ENCODE data around the gene SRPK3. TPM values are rescaled to one million over a fixed set of nuclear protein-coding genes. Genes with fewer than 3 reads are reported as not detected.

The SRPK3 gene
- total RNA-seq, 6 experiments from 2014 or later = 0.14 to 0.51 (median 0.27) TPM

DNA sequence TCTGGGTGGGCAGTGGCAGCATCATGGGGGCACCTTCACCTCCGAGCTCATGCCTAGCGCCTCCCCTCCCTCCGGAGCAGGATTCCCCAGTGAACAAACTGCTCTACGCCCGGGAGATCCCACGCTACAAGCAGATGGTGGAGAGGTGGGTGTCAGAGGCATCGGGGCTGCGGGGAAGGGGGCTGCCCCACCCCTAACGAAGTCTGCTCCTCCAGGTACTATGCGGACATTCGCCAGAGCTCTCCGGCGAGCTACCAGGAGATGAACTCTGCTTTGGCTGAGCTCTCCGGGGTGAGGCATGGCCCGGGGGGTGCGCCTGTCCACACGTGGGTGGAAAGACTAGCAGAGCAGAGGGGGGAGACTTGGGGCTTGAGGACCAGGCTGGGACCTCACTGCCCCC is 2.7 kb upstream of the SRPK3 start:
- H3K27ac Mint-ChIP-seq = no peak overlapping the region
- TF ChIP-seq, protein P1, sequence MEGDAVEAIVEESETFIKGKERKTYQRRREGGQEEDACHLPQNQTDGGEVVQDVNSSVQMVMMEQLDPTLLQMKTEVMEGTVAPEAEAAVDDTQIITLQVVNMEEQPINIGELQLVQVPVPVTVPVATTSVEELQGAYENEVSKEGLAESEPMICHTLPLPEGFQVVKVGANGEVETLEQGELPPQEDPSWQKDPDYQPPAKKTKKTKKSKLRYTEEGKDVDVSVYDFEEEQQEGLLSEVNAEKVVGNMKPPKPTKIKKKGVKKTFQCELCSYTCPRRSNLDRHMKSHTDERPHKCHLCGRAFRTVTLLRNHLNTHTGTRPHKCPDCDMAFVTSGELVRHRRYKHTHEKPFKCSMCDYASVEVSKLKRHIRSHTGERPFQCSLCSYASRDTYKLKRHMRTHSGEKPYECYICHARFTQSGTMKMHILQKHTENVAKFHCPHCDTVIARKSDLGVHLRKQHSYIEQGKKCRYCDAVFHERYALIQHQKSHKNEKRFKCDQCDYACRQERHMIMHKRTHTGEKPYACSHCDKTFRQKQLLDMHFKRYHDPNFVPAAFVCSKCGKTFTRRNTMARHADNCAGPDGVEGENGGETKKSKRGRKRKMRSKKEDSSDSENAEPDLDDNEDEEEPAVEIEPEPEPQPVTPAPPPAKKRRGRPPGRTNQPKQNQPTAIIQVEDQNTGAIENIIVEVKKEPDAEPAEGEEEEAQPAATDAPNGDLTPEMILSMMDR (IDR thresholded peaks at IDR 0.05) = no peak
- H3K27me3 Mint-ChIP-seq (ENCODE audit: insufficient read depth) = no peaks in the 10 kb centered on the region
- no peak overlapping the region for H3K4me3 Mint-ChIP-seq
- peaks cover 7% of the 10 kb centered on the region for H3K4me1 Mint-ChIP-seq (ENCODE audit: low read depth)
- no peak for DNase-seq
- no peaks in the 10 kb centered on the region for H3K9me3 Mint-ChIP-seq
- no peaks in the 10 kb centered on the region for H3K36me3 Mint-ChIP-seq (ENCODE audit: low read depth)

DNA sequence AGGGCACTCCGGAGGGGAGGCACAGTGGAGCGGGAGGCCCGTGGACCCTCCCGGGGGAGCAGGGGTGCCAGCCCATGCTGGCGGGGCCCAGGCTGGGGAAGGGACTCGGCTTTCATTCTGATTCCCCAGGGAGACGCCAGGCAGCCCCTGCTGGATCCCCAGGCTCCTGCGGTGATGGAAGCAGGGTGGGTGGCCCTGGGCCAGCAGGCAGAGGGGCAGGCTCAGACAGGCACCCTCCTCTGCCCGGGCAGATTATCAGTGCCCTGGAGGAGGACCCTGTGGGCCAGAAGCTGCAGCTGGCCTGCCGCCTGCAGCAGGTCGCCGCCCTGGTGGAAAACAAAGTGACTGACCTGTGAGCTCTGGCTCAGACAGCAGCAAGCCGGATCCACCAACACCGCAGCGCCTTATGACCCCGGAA is 2.1 kb upstream of the SRPK3 start:
- Mint-ChIP-seq H3K4me1 (ENCODE audit: low read depth) (peaks cover 7% of the 10 kb centered on the region), H3K27ac (no peak overlapping the region), H3K36me3 (ENCODE audit: low read depth) (no peaks in the 10 kb centered on the region), H3K4me3 (no peak overlapping the region), H3K27me3 (ENCODE audit: insufficient read depth) (peaks cover 1% of the 10 kb centered on the region; the same call in 1 of the 2 replicates), H3K9me3 (no peaks in the 10 kb centered on the region)
- DNase-seq = no peak
- TF ChIP-seq, protein P1 (IDR thresholded peaks at IDR 0.05) = peak; percentile 37; the same call in 1 of the 2 replicates

DNA sequence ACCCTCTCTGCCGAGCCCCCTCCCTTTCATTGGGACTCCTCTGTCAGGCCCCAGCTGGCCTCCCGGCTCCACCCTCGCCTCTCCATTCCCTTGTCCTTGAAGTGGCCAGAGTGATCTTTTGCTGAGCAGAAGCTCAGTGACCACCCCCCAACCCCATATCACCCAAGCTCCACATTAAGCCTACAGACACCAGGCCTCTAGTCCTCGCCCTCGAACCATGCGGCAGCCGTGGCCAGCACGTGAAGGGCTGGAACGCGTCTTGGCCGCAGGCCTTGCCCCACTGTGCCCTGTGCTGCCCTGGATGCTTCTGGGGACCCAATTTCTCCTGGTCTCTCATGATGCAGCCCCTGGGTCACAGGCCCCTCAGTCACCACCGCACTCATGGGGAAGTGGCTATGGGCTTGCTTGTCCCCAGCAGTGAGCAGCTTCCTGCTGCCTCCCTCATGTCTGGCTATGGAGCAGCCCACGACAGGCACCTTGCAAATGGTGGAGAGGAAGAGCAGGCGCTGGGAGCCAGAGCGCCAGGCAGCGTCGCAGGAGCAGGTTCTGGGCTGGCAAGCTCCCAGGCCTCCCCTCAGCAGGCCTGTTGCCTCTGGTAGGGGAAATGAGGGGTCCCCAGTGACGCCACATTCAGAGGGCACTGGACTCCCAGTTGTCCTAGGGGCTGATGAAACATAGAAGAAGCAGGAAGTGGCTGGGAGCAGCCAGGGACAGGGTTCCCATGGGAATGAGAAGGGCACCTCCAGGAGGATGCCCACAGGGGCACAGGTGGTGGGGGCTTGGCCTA is 757 bp upstream of the SRPK3 start:
- TF ChIP-seq, protein P1 (IDR thresholded peaks at IDR 0.05) = no peak
- H3K9me3 Mint-ChIP-seq = no peaks in the 10 kb centered on the region
- H3K4me1 Mint-ChIP-seq (ENCODE audit: low read depth) = peaks cover 7% of the 10 kb centered on the region
- peak overlapping the region; percentile 24; the same call in 1 of the 2 replicates for H3K27ac Mint-ChIP-seq
- DNase-seq = no peak
- no peak overlapping the region for H3K4me3 Mint-ChIP-seq
- H3K36me3 Mint-ChIP-seq (ENCODE audit: low read depth) = no peaks in the 10 kb centered on the region
- H3K27me3 Mint-ChIP-seq (ENCODE audit: insufficient read depth) = peaks cover 1% of the 10 kb centered on the region; the same call in 1 of the 2 replicates

DNA sequence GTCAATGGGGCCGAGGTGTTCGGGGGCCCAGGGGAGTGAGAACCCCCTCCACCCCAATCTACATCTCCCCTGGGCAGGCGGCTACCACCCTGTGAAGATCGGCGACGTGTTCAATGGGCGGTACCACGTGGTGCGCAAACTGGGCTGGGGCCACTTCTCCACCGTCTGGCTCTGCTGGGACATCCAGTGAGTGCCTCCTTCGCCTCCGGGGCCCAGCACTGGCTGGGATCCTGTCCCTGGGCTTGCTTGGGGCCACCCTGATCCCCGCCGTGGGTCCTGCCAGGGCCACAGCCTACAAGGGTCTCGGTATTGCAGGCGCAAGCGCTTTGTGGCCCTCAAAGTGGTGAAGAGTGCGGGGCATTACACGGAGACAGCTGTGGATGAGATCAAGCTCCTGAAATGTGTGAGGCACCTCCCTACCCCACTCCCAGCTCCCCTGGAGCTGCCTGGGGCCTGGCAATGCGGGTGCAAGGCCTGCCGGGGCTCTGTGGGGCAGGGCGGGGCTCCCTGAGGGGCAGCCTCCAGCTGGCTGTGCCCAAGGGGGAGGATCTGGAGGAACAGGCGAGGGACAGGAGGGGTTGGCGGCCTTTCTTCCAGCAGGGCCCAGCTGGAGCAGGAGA is 697 bp downstream of the SRPK3 start:
- Mint-ChIP-seq H3K9me3 (no peaks in the 10 kb centered on the region), H3K27ac (no peak overlapping the region), H3K36me3 (ENCODE audit: low read depth) (no peaks in the 10 kb centered on the region), H3K27me3 (ENCODE audit: insufficient read depth) (peaks cover 4% of the 10 kb centered on the region), H3K4me1 (ENCODE audit: low read depth) (peaks cover 7% of the 10 kb centered on the region), H3K4me3 (no peak overlapping the region)
- no peak for DNase-seq
- TF ChIP-seq, protein P1 (IDR thresholded peaks at IDR 0.05) = no peak

DNA sequence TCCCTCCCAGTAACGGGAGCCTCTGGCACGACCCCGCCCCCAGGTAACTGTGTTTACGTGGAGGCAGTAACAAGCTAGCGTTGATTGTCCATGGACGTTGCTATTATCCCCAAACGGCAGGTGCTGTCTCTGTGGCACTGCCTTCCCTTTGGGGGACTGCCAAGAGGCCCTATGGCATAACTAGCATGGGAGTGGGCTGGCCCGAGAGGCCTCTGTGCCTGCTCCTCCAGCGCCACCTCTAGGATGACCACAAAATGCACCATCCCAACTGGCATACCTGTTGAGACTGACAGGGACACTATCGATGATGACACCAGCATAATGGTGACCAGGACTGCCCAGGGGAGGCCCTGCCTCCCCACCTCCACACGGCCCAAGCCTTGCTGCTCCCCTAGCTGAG is 1.5 kb downstream of the SRPK3 start:
- Mint-ChIP-seq H3K4me3 (no peak overlapping the region), H3K27ac (no peak overlapping the region), H3K9me3 (no peaks in the 10 kb centered on the region), H3K4me1 (ENCODE audit: low read depth) (peaks cover 7% of the 10 kb centered on the region), H3K36me3 (ENCODE audit: low read depth) (no peaks in the 10 kb centered on the region), H3K27me3 (ENCODE audit: insufficient read depth) (peaks cover 4% of the 10 kb centered on the region)
- TF ChIP-seq, protein P1 (IDR thresholded peaks at IDR 0.05) = no peak
- DNase-seq = no peak
